HL-60/S4 treated with phorbol 12-myristate 13-acetate at 8.2 ng/mL for 4 days and 3 days (cell line): ENCODE measurements around the gene DNAH2.

ENCODE experiments used
- in situ Hi-C: fragments of 300-500 bp; cut with MboI; formaldehyde crosslinking; loops from 2 replicates; pipeline ENCODE4 v1.15.0; 2022; ENCODE audit warnings: low sequenced_read_pairs

DNAH2 gene

DNA sequence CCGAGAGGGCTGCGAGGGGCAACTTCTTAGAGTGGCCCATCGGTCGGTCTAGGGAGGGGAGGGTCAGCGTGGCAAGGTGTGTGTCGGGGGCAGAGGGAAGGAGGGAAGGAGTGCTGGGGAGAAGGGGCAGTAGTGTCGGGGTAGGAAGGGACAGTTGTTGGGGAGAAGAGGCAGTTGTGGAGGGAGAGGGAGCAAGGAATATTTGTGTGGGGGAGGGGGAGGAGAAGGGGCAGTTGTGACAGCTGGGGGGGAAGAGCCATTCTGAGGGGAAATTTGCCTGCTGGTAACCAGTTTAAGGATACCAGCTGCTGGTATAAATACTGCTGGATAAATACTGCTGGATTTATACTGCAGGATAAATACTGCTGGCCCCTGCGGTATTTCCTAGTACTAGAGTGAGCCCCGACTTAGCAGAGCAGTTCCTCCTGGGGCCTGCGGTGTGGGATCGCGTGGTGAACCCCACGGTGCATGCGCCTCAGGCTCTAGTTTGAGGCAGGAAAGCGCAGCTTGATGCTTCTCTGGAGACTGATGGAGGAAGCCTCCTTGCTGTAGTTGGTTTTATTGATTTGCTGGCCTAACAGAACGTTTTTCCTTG, 309 bp downstream of the DNAH2 start:
- in situ Hi-C loops, result no loop called here

DNA sequence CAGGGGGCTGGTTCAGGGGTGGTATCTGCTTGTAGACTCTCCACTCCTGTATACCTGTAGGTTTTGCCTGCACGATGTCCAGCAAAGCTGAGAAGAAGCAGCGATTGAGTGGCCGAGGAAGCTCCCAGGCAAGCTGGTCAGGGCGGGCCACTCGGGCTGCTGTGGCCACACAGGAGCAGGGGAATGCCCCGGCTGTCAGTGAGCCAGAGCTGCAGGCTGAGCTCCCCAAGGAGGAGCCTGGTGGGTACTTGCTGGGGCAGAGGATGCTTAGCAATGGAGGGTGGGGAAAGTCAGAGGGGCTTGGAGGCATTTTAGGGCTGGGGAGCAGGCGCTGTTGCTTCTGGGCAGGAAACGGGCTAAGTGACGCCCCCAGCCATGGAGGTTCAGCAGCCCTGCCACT, 2.1 kb downstream of the DNAH2 start:
- in situ Hi-C loops, result no loop called here

DNA sequence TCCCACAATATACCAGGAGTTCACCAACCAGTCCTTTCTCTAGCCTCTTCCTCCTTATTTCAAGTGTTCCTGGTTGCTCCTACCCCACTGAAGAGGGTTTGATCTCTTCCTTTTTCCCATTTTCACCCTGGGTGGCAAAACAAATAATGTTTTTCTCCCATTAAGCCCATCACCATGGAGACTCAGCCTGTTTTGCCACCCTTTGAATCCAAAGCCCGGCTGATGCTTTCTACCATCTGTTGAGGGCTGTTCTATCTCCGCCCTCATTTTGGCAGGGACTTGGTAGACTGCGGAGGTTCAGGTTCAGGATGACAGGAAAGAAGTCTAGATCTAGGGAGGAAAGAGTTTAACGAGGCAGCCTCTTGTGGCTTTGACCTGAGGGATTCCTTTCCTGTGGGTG, 2.6 kb downstream of the DNAH2 start:
- in situ Hi-C loops, result no loop called here

DNA sequence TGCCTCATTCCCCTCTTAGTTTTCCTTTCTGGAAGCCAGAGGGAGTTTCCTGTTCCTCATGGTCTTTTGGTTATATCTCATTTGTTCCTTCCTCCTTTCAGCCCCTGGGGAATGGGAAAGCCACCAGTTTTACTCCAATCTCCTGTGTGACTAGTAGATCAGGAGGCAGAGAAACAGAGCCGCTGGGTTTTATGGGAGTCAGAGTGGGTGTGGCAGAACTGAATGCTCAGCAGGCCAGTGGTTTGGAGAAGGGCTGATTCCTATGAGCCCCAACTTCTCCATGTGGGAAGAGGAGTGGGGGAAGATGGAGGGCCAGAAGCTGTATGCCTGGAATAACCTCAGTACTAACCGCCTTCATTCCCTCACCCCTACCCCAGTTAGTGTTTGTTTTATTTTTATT, 4.1 kb downstream of the DNAH2 start:
- in situ Hi-C loops, result no loop called here

DNA sequence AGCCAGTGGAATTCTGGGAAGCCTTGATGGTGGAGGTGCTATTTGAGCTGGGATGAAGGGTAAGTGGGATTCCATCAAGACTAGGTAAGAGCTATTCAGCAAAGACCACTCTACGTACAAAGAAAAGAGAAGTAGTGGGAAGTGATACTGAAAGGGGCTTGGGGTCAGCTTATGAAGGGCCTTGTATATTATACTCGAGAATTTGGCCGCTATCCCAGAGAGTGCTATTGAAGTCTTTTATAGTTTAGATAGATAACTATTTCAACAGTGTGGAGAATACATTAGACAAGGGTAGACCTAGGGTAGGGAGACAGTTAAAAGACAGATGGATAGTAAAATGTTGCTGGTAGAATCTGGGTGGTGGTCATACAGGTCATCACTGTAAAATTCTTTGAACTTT, 10.3 kb downstream of the DNAH2 start:
- in situ Hi-C loops, result no loop called here

DNA sequence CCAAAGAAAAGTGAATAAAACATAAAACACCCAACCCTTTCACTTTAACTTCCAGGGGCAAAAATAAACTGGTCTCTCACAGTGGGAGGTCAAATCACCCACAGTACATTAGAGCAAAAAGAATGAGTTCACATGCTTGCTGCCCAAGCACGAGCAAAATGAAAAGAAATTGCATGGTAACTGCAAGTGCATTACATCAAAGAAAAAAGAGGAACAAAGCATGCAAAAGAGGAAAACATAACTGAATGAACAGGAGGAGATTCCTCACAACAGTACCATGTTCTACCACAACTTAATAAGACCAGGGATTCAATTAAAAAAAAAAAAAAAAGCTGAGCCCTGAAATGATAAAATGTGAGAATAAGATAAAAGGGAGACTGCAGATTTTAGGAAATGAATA, 12.3 kb downstream of the DNAH2 start:
- in situ Hi-C loops, result no loop called here

DNA sequence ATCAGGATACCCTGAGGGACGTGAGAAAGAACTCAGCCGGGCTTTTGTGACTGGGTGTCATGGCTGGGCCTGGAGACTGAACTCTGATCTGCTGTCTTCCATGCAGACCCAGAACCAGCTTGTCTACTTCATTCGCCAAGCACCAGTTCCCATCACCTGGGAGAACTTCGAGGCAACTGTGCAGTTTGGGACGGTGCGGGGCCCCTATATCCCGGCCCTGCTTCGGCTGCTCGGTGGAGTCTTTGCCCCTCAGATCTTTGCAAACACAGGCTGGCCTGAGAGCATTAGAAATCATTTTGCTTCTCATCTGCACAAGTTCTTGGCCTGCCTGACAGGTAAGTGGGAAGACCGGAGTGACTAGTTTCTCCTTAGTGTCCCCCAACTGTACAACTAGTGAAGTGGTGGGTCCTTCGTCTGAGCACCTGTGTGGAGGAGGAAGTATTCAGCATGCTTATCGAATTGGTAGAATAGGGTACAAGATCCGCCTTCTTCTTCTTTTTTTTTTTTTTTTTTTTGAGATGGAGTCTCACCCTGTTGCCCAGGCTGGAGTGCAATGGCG, 15.5 kb downstream of the DNAH2 start:
- in situ Hi-C loops, result no loop called here

DNA sequence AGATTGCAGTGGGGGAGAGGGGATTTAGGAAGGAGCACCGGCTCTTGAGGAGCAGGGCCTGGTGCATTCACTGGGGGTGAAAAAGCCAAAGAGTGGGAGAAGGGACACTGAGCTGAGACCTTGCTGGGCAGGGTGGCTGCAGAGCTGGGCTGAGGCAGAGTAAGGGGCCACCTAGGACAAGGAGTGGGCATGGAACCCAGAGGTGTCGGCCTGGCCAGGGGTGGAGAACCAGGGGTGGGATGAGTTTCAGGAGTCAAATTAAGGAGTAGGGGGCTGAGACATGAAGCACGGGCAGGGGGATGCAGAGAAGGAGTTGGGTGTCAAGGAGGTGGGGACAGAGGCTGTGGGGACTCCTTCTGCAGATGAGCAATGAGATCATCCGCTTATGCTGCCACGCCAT, 20.1 kb downstream of the DNAH2 start:
- in situ Hi-C loops, result no loop called here

DNA sequence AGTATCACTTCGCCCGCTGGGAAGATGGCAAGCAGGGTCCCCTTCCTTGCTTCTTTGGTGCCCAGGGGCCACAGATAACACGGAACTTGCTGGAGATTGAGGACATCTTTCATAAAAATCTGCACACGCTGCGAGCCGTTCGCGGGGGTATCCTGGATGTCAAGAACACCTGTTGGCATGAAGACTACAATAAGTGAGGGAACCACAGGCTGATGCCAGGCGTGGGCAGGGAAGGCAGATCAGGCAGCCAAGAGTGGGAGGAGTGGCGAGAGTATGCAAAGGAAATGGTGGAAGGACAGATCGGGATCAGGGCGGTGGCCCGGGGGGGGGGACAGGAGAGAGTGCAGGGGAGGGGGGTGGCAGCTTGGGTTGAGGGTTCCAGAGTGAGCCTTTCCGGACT, 22.2 kb downstream of the DNAH2 start:
- in situ Hi-C loops, result no loop called here

DNA sequence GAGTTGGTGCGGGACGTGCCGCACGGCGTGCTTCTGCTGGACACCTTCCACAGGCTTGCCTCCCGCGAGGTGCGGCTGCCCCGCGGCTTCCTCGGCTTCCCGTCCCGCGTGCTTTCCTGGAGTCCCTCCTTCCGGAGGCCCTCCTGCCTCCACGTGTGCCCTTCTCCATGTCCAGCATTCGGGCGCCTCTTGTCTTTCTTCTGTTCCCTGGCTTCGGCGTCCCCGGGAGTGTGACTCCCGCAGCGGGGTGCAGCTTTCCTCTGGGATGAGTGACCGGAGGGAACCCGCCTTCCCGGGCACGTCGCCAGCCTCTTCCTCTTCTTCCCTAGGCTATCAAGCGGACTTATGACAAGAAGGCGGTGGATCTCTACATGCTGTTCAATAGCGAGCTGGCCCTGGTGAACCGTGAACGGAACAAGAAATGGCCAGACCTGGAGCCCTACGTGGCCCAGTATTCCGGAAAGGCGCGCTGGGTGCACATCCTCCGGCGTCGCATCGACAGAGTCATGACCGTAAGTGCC, 23.0 kb downstream of the DNAH2 start:
- in situ Hi-C loops, result no loop called here

DNA sequence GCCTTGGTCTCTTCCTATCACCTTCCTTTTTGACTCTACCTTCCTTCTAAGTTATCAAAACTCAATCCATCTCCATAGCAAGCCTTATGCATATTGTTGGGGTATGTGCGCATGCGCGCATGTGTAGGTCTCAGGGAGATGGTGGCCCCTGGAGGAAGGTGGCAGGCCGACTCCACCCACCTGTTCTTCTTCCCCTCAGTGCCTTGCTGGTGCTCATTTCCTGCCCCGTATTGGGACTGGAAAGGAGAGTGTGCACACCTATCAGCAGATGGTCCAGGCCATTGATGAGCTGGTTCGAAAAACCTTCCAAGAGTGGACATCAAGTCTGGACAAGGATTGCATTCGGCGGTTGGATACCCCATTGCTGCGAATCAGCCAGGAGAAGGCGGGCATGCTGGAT, 25.2 kb downstream of the DNAH2 start:
- in situ Hi-C loops, result no loop called here

DNA sequence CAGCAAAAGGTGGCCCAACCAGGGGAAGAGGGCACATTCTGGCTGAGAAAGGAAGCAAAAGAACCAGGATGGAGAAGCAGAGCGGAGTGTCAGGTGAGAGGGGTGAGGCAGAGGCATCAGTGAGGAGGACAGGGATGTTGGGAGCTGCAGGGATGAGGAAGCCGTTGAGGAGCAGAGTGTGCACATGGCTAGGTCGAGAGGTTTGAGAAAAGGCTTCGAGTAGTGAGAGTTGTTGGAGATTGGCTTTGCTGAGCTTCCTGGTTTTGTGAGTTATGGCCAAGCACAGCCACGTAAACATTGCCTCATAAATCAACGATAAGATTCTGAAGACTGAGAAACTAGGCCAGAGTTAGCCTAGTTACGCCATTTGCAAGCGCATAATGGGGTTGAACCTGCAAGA, 26.9 kb downstream of the DNAH2 start:
- in situ Hi-C loops, result no loop called here

DNA sequence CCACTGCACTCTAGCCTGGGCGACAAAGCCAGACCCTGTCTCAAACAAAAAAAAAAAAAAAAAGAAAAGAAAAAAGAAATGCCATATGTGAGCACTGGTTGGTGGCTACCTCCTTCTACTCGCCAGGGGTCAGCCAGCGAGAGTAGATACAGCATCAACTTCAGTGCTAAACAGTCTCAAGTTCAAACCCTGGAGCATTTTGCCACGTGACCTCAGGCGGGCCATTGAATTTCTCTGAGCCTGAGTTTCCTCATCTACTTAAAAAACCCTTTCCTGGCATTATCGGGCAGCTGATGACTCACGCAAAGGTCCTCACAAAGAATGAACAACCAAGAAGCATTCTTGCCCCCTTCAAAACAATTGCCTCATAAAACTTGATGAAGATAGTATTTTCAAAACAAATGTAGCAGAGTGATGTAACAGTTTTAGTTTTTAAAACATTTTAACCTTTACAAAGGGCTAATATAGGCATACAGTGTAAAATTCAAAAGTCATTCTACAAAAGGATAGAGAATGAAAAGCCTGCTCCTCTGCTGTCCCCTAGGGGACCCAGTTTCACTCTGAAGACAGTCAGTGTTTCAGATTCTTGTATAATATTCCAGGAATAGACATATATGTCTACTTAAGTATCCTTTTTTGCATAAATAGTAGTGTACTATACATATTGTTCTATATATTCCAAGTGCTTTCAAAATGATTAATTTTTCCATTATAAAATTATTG, 28.4 kb downstream of the DNAH2 start:
- in situ Hi-C loops, result no loop called here

DNA sequence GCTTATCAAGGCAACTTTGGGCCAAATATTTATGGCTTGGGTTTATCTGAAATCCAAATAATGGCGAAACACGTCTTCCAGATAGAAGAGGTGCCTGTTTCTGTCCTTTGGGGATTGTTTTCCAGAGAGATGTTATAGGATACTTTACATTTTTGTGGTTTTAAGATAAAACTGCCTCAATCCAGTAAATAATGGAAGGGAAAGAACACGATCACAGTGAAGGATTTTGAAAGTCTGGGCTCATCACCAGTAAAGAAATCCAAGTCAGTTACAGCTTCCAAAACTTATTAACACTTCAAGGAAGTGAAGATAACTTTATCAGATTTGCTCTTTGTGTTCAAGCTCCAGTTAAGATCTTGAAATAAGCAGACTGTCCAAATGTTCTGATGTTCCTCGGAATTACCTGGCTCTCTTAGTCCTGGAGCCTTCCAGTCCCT, 30.1 kb downstream of the DNAH2 start:
- in situ Hi-C loops, result no loop called here

DNA sequence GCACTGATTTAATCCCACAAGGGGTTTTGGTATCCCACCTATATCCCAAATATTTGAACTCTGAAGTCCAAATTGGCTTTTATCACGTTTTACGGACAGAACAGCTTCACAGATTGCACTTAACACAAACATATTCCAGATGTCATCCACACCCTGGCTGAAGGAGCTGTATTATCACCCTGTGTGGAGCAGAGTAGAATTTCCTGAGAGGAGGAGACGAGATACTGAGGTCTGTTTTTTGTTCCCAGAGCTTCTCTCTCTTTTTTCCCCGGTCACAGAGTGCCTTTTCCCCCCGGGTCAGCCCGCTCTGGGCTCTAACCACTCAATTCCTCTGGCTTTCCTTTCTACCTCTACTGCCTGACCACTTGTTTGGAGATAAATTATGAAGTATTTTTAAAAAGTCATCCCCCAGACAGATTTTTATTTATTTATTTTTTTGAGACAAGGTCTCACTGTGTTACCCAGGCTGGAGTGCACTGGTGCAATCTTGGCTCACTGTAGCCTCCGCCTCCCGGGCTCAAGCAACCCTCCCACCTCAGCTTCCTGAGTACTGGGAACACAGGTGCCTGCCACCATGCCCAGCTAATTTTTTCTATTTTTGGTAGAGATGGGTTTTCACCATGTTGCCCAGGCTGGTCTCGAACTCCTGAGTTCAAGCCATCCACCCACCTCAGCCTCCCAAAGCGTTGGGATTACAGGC, 30.7 kb downstream of the DNAH2 start:
- in situ Hi-C loops, result no loop called here

DNA sequence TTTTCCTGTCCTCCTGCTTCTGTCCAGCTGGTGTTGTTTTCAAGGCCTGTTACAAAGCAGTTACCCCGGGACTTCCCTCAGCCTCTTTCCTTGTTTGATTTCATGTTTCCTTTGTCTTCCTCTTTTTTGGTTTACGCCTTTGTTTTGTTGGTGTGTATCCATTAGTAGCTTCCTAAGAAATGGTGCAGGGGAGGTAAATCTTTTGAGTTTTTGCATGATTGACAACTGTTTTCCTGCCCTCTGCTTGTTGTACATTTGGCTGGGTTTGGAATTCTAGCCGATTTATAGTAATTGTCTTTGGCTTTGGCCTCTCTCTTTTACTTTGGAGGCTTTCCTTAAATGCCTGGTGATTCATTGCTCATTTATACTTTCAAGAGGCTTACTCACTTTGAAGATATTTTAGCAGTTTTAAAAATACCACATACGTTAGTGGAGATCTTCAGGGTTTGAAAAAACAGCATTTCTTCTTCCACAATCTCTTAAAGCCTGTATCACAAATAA, 32.8 kb downstream of the DNAH2 start:
- in situ Hi-C loops, result no loop called here

DNA sequence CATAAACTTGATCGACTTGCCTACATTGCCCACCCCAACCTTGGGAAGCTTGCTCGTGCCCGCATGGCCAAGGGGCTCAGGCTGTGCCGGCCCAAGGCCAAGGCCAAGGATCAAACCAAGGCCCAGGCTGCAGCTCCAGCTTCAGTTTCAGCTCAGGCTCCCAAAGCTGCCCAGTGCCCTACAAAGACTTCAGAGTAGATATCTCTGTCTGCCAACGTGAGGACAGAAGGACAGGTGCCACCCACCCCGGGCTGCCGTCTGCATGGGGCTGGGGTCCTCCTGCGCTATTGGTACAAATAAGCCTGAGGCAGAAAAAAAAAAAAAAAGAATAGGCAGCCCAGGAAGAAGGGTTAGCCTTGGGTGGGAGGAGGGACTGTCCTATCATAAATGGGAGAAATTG, 37.1 kb downstream of the DNAH2 start:
- in situ Hi-C loops, result no loop called here

DNA sequence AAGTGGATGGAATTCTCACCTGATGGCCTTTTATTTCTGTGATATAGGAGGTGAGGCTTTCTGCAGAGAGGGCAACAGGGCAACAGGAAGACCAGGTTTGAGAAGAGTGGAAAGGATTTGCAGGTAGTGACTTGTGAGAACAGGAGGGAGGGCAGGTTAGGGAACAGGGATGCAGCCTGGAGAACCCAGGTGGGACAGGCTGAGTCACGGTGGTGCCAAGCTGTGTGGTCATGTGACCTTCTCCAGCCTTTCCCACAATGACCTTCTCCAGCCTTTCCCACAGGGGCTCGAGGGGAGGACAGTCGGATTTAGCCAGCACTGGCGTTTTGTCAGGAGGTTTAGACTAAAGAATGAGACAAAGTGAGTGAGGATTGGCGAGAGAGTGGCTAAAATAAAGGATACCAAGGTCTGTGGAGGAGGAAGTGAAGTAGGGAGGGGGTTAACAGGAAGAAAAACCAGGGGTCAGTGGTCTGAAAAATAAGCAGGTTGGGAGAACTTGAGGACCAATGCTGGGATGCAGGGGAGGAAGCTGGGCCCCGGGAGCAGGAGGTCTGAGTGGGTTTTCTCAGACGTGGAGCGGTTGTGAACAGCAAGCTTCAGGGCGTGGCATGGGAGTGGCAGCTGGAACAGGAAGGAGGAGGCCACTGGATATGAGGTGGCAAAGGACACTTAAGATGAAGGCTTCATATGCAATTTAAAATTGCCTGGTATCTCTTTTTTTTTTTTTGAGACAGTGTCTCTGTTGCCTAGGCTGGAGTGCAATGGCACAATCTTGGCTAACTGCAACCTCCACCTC, 37.7 kb downstream of the DNAH2 start:
- in situ Hi-C loops, result no loop called here

DNA sequence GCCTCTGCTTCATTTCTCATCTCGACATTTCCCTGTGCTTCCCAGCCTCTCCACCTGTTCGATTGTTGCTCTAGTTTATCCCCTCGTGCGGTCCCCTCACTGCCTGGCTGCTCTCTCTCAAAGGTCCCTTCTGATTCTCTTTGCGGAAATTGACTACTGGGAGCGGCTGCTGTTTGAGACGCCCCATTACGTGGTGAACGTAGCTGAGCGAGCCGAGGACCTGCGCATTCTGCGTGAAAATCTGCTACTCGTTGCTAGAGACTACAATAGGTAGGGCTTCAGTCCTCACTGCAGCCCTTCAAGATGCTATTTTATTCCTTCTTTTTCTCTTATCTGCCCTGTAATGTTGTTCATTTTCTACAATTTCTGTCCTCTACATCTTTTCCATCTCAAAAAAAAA, 39.4 kb downstream of the DNAH2 start:
- in situ Hi-C loops, result no loop called here

DNA sequence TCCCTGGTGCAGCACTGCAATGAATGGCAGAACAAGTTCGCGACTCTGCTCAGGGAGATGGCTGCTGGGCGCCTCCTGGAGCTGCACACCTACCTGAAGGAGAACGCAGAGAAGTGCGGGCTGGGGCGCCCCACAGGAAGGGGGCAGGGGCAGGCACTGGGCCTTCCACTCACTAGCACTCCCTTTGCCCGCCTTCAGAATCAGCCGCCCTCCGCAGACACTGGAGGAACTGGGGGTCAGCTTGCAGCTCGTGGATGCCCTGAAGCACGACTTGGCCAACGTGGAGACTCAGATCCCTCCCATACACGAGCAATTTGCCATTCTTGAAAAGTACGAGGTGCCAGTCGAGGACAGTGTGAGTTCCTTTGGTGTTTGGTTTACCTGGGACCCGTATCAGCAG, 46.4 kb downstream of the DNAH2 start:
- in situ Hi-C loops, result no loop called here

DNA sequence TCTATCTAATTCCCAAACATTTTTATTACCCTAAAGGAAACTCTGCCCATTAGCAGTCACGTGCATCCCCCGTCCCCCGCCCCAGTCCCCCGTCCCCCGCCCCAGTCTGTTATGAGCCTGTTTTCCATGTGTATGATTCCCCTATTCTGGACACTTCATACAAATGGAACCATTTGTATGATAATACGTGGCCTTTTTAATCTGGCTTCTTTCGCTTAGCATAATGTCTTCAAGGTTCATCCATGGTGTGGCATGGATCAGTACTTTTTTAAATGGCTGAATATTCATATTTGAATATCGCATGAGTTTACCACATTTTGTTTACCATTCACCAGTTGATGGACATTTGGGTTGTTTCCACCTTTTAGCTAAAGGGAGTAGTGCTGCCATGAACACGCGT, 49.5 kb downstream of the DNAH2 start:
- in situ Hi-C loops, result no loop called here
